Amniotic epithelial cell (primary cell): Measurements from ENCODE around the gene ACOT7.
"Not testable (repeated sequence)": the region's sequence is repeated elsewhere in the genome, so short reads cannot be mapped to it uniquely, and the experiment has no call there.

ENCODE experiments used
- DNase-seq: peaks from one replicate; pipeline ENCODE4 v3.0.0-alpha.2; 2010; ENCODE audit warnings: low read depth

The ACOT7 gene

GRCh38 chr1:6393400-6394187 lies at the start of gene ACOT7:
Gene ACOT7 (minus strand): TSS chr1:6393767. CDS start chr1:6393399, 368 bp downstream.
- peak; percentile 82 for DNase-seq

GRCh38 chr1:6441586-6441985 lies 48.0 kb upstream of the ACOT7 start:
- DNase-seq, result no peak

GRCh38 chr1:6440198-6441126 lies 46.9 kb upstream of the ACOT7 start:
- DNase-seq, result peak; percentile 31

GRCh38 chr1:6438047-6438525 lies 44.5 kb upstream of the ACOT7 start:
- peak; percentile 31 for DNase-seq

GRCh38 chr1:6437012-6437700 lies 43.6 kb upstream of the ACOT7 start:
- DNase-seq, result not testable (repeated sequence)

- DNase-seq, result not testable (repeated sequence)
Measured at GRCh38 chr1:6436277-6436676, 42.7 kb upstream of the ACOT7 start.

- no peak for DNase-seq
Measured at GRCh38 chr1:6435547-6435946, 42.0 kb upstream of the ACOT7 start.

GRCh38 chr1:6435129-6435528 lies 41.6 kb upstream of the ACOT7 start:
- DNase-seq, result no peak

GRCh38 chr1:6434186-6434585 lies 40.6 kb upstream of the ACOT7 start:
- DNase-seq, result no peak

GRCh38 chr1:6431645-6432579 lies 38.3 kb upstream of the ACOT7 start:
- not testable (repeated sequence) for DNase-seq

GRCh38 chr1:6429660-6430411 lies 36.3 kb upstream of the ACOT7 start:
- not testable (repeated sequence) for DNase-seq

- DNase-seq, result not testable (repeated sequence)
Measured at GRCh38 chr1:6428453-6428852, 34.9 kb upstream of the ACOT7 start.

GRCh38 chr1:6427441-6428390 lies 34.1 kb upstream of the ACOT7 start:
- DNase-seq, result no peak

- DNase-seq, result no peak
Measured at GRCh38 chr1:6426972-6427350, 33.4 kb upstream of the ACOT7 start.

GRCh38 chr1:6426277-6426971 lies 32.9 kb upstream of the ACOT7 start:
- no peak for DNase-seq

- DNase-seq, result no peak
Measured at GRCh38 chr1:6425658-6426057, 32.1 kb upstream of the ACOT7 start.

- DNase-seq, result no peak
Measured at GRCh38 chr1:6424619-6425593, 31.3 kb upstream of the ACOT7 start, which contains the start of gene ESPN. Gene ESPN (plus strand): TSS chr1:6424776. CDS start chr1:6424956, 180 bp downstream.
